OCI-LY7 (cell line): Measurements from ENCODE around the gene NRIP1. TPM values are rescaled to one million over a fixed set of nuclear protein-coding genes. Genes with fewer than 3 reads are reported as not detected.
"Not testable (repeated sequence)": the region's sequence is repeated elsewhere in the genome, so short reads cannot be mapped to it uniquely, and the experiment has no call there.

Experiments
- BruUV-seq: library from RNA; stranded (reverse); fragments of 400-500 nt; replicated peaks from 2 replicates; lab custom pipeline; 2021; lab: Mats Ljungman, UMichigan
- CTCF ChIA-PET: fragments of 300-600 bp; sonication (Branson Sonifier 250); formaldehyde crosslinking; loops from one replicate; lab custom pipeline; 2022; ENCODE audit warnings: antibody characterized with exemption; ENCODE audit not compliant: unreplicated experiment; lab: Charles Lee
- POLR2A ChIA-PET: fragments of 300-600 bp; sonication (Branson Sonifier 250); formaldehyde crosslinking; loops from one replicate; lab custom pipeline; 2022; ENCODE audit warnings: antibody characterized with exemption; lab: Charles Lee
- DNase-seq: peaks from one replicate; pipeline ENCODE4 v3.0.0-alpha.2; 2015; ENCODE audit warnings: low spot score
- H2AFZ ChIP-seq: fragments of 200-600 bp; sonication (generic), shearing (Covaris generic); 2 replicates; pipeline ENCODE4 v1.6.1; 2014; ENCODE audit warnings: mild to moderate bottlenecking, antibody characterized with exemption, low read length, moderate library complexity
- H3K27ac ChIP-seq: fragments of 200-600 bp; sonication (generic); 2 replicates; pipeline ENCODE4 v1.5.1; 2014; ENCODE audit warnings: mixed run types, low read depth, mild to moderate bottlenecking, moderate library complexity, low read length, inconsistent platforms; ENCODE audit not compliant: poor library complexity, severe bottlenecking
- H3K36me3 ChIP-seq: fragments of 200-600 bp; sonication (generic); 2 replicates; pipeline ENCODE4 v1.6.1; 2014; ENCODE audit warnings: mild to moderate bottlenecking, antibody characterized with exemption, low read length, moderate library complexity, mixed read lengths; ENCODE audit not compliant: insufficient read depth
- H3K4me1 ChIP-seq: fragments of 200-600 bp; sonication (generic); 2 replicates; pipeline ENCODE4 v1.5.1; 2014; ENCODE audit warnings: mild to moderate bottlenecking, low read length; ENCODE audit not compliant: insufficient read depth, poor library complexity, severe bottlenecking
- H3K4me2 ChIP-seq: fragments of 200-600 bp; sonication (generic); 2 replicates; pipeline ENCODE4 v1.6.1; 2014; ENCODE audit warnings: mild to moderate bottlenecking, low read length
- H3K4me3 ChIP-seq: fragments of 200-600 bp; sonication (generic); 2 replicates; pipeline ENCODE4 v1.5.1; 2014; ENCODE audit warnings: mild to moderate bottlenecking, low read depth, low read length; ENCODE audit not compliant: poor library complexity, severe bottlenecking
- H3K79me2 ChIP-seq: fragments of 200-600 bp; sonication (generic); 2 replicates; pipeline ENCODE4 v1.6.1; 2016; ENCODE audit warnings: low read depth, mild to moderate bottlenecking, low read length, moderate library complexity, mixed read lengths; ENCODE audit not compliant: insufficient read depth
- H3K9me2 ChIP-seq: fragments of 200-600 bp; sonication (generic); 2 replicates; pipeline ENCODE4 v1.6.1; 2016; ENCODE audit warnings: mild to moderate bottlenecking, low read length, mixed read lengths; ENCODE audit not compliant: insufficient read depth
- H3K9me3 ChIP-seq: fragments of 200-600 bp; sonication (generic); 2 replicates; pipeline ENCODE4 v1.6.1; 2014; ENCODE audit warnings: mild to moderate bottlenecking, mixed run types, low read length, mixed read lengths
- H4K20me1 ChIP-seq: fragments of 200-600 bp; sonication (generic); 2 replicates; pipeline ENCODE4 v1.6.1; 2014; ENCODE audit warnings: mild to moderate bottlenecking, antibody characterized with exemption, low read length, moderate library complexity, mixed read lengths; ENCODE audit not compliant: insufficient read depth
- EZH2phosphoT487 ChIP-seq: fragments of 200-600 bp; sonication (generic); IDR thresholded peaks from 2 replicates; pipeline ENCODE4 v1.6.1; 2018; ENCODE audit warnings: low read depth, borderline replicate concordance, mild to moderate bottlenecking, mixed run types, antibody characterized with exemption, low read length, moderate library complexity, mixed read lengths
- intact Hi-C: fragments of 100-400 bp; cut with micrococcal nuclease; formaldehyde crosslinking; loops from one replicate; pipeline ENCODE4 v1.10.0; 2022; ENCODE audit not compliant: unreplicated experiment
- total RNA-seq, 2 experiments: library from RNA; depleted of rRNA in 1 of 2; stranded (reverse); fragments of >200 nt in 1 of 2; shearing (Covaris generic) in 1 of 2; gene quantifications; 2 replicates each; pipeline ENCODE4 v1.2.3, GENCODE V29; 2014 to 2022
- TF ChIP-seq, protein P1 (sequence below): fragments of 200-600 bp; sonication (generic); conservative IDR thresholded peaks from 2 replicates; pipeline ENCODE4 v1.5.1; 2014; ENCODE audit warnings: mild to moderate bottlenecking, antibody characterized with exemption, low read length, moderate library complexity, mixed read lengths

NRIP1 gene
- total RNA-seq, 2 experiments from 2014 or later = not detected

DNA sequence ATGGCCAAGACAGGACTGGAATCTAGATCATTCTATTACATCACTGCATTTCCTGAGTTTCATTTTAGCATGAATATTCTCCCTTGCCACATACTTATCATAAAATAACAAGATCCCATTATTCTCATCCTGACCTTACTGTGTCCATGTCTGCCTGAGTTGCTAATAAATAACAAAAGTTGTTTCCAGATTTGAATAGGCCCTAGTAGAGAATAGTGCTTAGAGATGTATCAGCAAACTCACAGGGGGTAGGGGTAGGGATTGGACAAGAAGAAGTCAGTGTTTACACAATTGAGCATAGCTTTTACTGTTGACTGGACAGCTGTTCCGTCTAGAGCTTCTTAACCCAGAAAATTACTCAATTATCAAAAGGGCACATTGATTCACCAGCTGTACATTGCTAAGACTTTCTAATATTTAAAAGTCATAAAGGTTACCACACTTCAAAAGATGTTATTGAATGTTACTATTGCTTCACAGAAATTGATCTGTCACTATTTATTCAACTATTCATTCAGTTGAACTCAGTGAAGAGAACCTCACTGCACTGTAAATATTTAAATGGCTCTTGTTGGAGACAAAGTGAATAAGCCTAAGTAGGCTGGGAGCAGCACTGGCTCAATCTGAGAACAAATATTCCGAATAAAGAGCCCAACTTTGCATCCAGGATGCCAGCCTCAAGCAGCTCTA lies 121.9 kb downstream of the NRIP1 start:
- Histone ChIP-seq H4K20me1 (no peaks in the 10 kb centered on the region), H3K36me3 (no peaks in the 10 kb centered on the region), H3K79me2 (no peaks in the 10 kb centered on the region), H3K9me3 (no peaks in the 10 kb centered on the region), H3K9me2 (no peaks in the 10 kb centered on the region), H2AFZ (no peak overlapping the region), H3K27ac (no peak overlapping the region), H3K4me3 (no peak overlapping the region), H3K4me2 (no peak overlapping the region), H3K4me1 (no peaks in the 10 kb centered on the region)
- ChIA-PET CTCF (no interaction called here), POLR2A (interaction anchor here (0.5 to 1.1 kb wide), 2 partner anchors 29 to 622 kb away, joined by 4 read pairs; no protein-coding TSS in a partner anchor)
- no peak for DNase-seq
- TF ChIP-seq, protein P1, sequence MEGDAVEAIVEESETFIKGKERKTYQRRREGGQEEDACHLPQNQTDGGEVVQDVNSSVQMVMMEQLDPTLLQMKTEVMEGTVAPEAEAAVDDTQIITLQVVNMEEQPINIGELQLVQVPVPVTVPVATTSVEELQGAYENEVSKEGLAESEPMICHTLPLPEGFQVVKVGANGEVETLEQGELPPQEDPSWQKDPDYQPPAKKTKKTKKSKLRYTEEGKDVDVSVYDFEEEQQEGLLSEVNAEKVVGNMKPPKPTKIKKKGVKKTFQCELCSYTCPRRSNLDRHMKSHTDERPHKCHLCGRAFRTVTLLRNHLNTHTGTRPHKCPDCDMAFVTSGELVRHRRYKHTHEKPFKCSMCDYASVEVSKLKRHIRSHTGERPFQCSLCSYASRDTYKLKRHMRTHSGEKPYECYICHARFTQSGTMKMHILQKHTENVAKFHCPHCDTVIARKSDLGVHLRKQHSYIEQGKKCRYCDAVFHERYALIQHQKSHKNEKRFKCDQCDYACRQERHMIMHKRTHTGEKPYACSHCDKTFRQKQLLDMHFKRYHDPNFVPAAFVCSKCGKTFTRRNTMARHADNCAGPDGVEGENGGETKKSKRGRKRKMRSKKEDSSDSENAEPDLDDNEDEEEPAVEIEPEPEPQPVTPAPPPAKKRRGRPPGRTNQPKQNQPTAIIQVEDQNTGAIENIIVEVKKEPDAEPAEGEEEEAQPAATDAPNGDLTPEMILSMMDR = no peak
- no peak for TF ChIP-seq EZH2phosphoT487
- BruUV-seq = no TSS peak
- intact Hi-C loops = no loop called here

DNA sequence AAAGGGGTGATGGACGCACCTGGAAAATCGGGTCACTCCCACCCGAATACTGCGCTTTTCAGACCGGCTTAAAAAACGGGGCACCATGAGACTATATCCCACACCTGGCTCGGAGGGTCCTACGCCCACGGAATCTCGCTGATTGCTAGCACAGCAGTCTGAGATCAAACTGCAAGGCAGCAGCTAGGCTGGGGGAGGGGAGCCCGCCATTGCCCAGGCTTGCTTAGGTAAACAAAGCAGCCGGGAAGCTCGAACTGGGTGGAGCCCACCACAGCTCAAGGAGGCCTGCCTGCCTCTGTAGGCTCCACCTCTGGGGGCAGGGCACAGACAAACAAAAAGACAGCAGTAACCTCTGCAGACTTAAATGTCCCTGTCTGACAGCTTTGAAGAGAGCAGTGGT lies 137.5 kb downstream of the NRIP1 start:
- H3K4me1 ChIP-seq, DNase-seq, H3K36me3 ChIP-seq, H3K9me3 ChIP-seq, BruUV-seq, H3K27ac ChIP-seq, H3K4me3 ChIP-seq, POLR2A ChIA-PET, CTCF ChIA-PET, H3K9me2 ChIP-seq, H2AFZ ChIP-seq, intact Hi-C loops, H3K4me2 ChIP-seq, H4K20me1 ChIP-seq, H3K79me2 ChIP-seq: not testable (repeated sequence)

DNA sequence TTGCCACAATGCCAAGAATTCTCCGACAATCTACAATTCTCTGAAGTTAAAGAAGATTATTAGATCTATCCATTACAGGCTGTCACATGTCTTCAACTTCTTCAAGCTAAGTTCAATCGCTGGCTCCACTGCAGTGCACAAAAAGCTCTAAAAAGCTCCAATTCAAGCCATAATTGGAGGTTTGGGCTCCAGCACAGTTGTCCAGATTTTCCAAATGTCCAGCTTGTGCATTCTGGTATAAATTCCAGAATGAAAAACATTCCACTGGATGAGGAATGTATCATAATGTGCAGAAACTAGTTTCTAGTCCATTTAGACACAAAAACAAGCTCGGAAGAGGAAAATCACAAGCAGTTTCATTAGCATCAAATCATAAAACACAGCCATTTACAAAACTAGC lies 138.6 kb downstream of the NRIP1 start:
- no peaks in the 10 kb centered on the region for H3K4me1 ChIP-seq
- no peak overlapping the region for H3K4me2 ChIP-seq
- H3K9me2 ChIP-seq = no peaks in the 10 kb centered on the region
- intact Hi-C loops = no loop called here
- no peak for DNase-seq
- H3K9me3 ChIP-seq = no peaks in the 10 kb centered on the region
- H3K27ac ChIP-seq = no peak overlapping the region
- ChIA-PET CTCF (no interaction called here), POLR2A (interaction anchor here (0.7 kb wide), 1 partner anchor 114 kb away, joined by 4 read pairs; no protein-coding TSS in a partner anchor)
- no peak for TF ChIP-seq EZH2phosphoT487
- TF ChIP-seq, protein P1 = no peak
- H3K36me3 ChIP-seq = no peaks in the 10 kb centered on the region
- no peaks in the 10 kb centered on the region for H4K20me1 ChIP-seq
- no peak overlapping the region for H2AFZ ChIP-seq
- H3K4me3 ChIP-seq = no peak overlapping the region
- no peaks in the 10 kb centered on the region for H3K79me2 ChIP-seq
- no TSS peak for BruUV-seq
